K562 (cell line): ENCODE data around the gene LRRC26. TPM values are rescaled to one million over a fixed set of nuclear protein-coding genes. Genes with fewer than 3 reads are reported as not detected.
A peak's percentile ranks its signal among the peaks of the same experiment; 100 is the strongest.

ENCODE experiments used
- ARID1B ChIP-seq: fragments of 450-650 bp; IDR thresholded peaks from 2 replicates; pipeline ENCODE4 v1.6.1; 2016; ENCODE audit warnings: antibody characterized with exemption, mild to moderate bottlenecking, inconsistent platforms
- BRD4 ChIP-seq: fragments of 200-600 bp; sonication (generic); IDR thresholded peaks from 2 replicates; pipeline ENCODE4 v1.6.1; 2017; ENCODE audit warnings: inconsistent platforms
- CHD1 ChIP-seq: fragments of 200-600 bp; sonication (generic); IDR thresholded peaks from one replicate; pipeline ENCODE4 v1.6.1; 2012; ENCODE audit warnings: mild to moderate bottlenecking, moderate library complexity, low read length, inconsistent platforms
- COPS2 ChIP-seq: fragments of 450-650 bp; conservative IDR thresholded peaks from 2 replicates; pipeline ENCODE4 v1.6.1; 2016; ENCODE audit warnings: mild to moderate bottlenecking, moderate library complexity
- CREBBP ChIP-seq: IDR thresholded peaks from one replicate; pipeline ENCODE4 v1.6.1; 2012; ENCODE audit warnings: low read depth, mild to moderate bottlenecking, control low read depth, inconsistent platforms, low read length
- DDX20 ChIP-seq: fragments of 450-650 bp; IDR thresholded peaks from 2 replicates; pipeline ENCODE4 v1.6.1; 2016; ENCODE audit warnings: missing genetic modification characterization, low read depth, mild to moderate bottlenecking, missing compliant biosample characterization, moderate library complexity
- E2F6 ChIP-seq, 2 experiments: IDR thresholded peaks; 2 replicates each; pipeline ENCODE4 v1.6.1; 2011; ENCODE audit warnings: borderline replicate concordance in 1 of 2, control low read depth in 1 of 2, low read depth in 1 of 2, low read length in 1 of 2, mild to moderate bottlenecking in 1 of 2, mixed read lengths in 1 of 2, moderate library complexity in 1 of 2; ENCODE audit not compliant: insufficient read depth in 1 of 2, insufficient read length in 1 of 2, poor library complexity in 1 of 2, severe bottlenecking in 1 of 2; ENCODE audit errors: extremely low read depth in 1 of 2
- EZH2 ChIP-seq: IDR thresholded peaks from 2 replicates; pipeline ENCODE4 v1.6.1; 2012; ENCODE audit warnings: low read depth, mild to moderate bottlenecking, inconsistent platforms, low read length, borderline replicate concordance
- FOXJ3 ChIP-seq: sonication (generic); formaldehyde crosslinking; IDR thresholded peaks from 2 replicates; pipeline ENCODE4 v1.4.0; 2020; ENCODE audit warnings: mild to moderate bottlenecking, missing genetic modification reagents
- GABPA ChIP-seq: fragments of 200-800 bp; sonication (Bioruptor generic); conservative IDR thresholded peaks from 2 replicates; pipeline ENCODE4 v1.6.1; 2016; ENCODE audit warnings: low read depth, missing genetic modification characterization, missing compliant biosample characterization
- KDM1A ChIP-seq, 2 experiments: fragments of 450-650 bp; IDR thresholded peaks; 2 replicates each; pipeline ENCODE4 v1.6.1; 2016; ENCODE audit warnings: mild to moderate bottlenecking in 2 of 2
- PHB ChIP-seq: fragments of 250-450 bp; sonication (Bioruptor Pico); IDR thresholded peaks from 2 replicates; pipeline ENCODE4 v1.5.0; 2021
- SAFB ChIP-seq: fragments of 200-400 bp; formaldehyde crosslinking; IDR thresholded peaks from 2 replicates; pipeline ENCODE4 v1.6.1; 2017; ENCODE audit warnings: low read depth, low read length, borderline replicate concordance
- ZNF140 ChIP-seq: fragments of 250-450 bp; sonication (Bioruptor Pico); IDR thresholded peaks from 2 replicates; pipeline ENCODE4 v1.8.0; 2021; ENCODE audit warnings: moderate library complexity, mild to moderate bottlenecking, inconsistent platforms
- ZNF174 ChIP-seq: fragments of 250-450 bp; sonication (Bioruptor Pico); IDR thresholded peaks from 2 replicates; pipeline ENCODE4 v1.4.0; 2020; ENCODE audit warnings: mild to moderate bottlenecking
- ZNF384 ChIP-seq: IDR thresholded peaks from 2 replicates; pipeline ENCODE4 v1.6.1; 2012; ENCODE audit warnings: low read depth, low read length, improper control_type of control experiment
- ZNF695 ChIP-seq: fragments of 450-650 bp; formaldehyde crosslinking; IDR thresholded peaks from 2 replicates; pipeline ENCODE4 v1.4.0; 2020; ENCODE audit warnings: mild to moderate bottlenecking, moderate library complexity
- polyA plus RNA-seq, 8 experiments: library from polyadenylated mRNA; depleted of rRNA in 4 of 8; stranded (reverse) in 5 of 8; unstranded in 3 of 8; fragments of >200 nt; fragmentation: Nextera tagmentation in 2 of 8; fragmentation: Illumina TruSeq in 1 of 8; extraction: Ambion mirVana in 2 of 8; extraction: Trizol in 1 of 8; gene quantifications; 2 replicates each; pipeline versions ENCODE4 v1.2.1 to v1.2.3, GENCODE V29; 2011 to 2014; ENCODE audit warnings: inconsistent platforms in 1 of 8, missing spikeins in 1 of 8
- total RNA-seq, 7 experiments: library from RNA; depleted of rRNA in 6 of 7; stranded (reverse); fragments of >200 nt in 6 of 7; fragmentation: Illumina TruSeq in 2 of 7; extraction: Trizol in 2 of 7; gene quantifications; 2 replicates each; pipeline versions ENCODE4 v1.2.1 to v1.2.3, GENCODE V29; 2011 to 2021; ENCODE audit warnings: low replicate concordance in 1 of 7
- TF ChIP-seq, protein P1 (sequence below): sonication (generic); formaldehyde crosslinking; IDR thresholded peaks from 2 replicates; pipeline ENCODE4 v1.8.1; 2023; ENCODE audit warnings: mild to moderate bottlenecking, missing genetic modification reagents
- TF ChIP-seq, protein P2 (sequence below): fragments of 450-650 bp; IDR thresholded peaks from 2 replicates; pipeline ENCODE4 v1.6.1; 2017; ENCODE audit warnings: antibody characterized with exemption
- TF ChIP-seq, protein P3 (sequence below): sonication (generic); formaldehyde crosslinking; IDR thresholded peaks from 2 replicates; pipeline ENCODE4 v1.8.1; 2023; ENCODE audit warnings: mild to moderate bottlenecking, missing genetic modification reagents

The LRRC26 gene
- total and polyA plus RNA-seq, 9 of the 15 experiments (the other 6 are each of a cell fraction or from before 2014, with no cell fraction given): not detected

- peak in 1 of 2 experiments; percentile 29 for TF ChIP-seq E2F6 (IDR thresholded peaks at IDR 0.05; ENCODE audit: borderline replicate concordance in 1 of 2, extremely low read depth in 1 of 2, insufficient read depth in 1 of 2, insufficient read length in 1 of 2, low read depth in 1 of 2, low read length in 1 of 2, poor library complexity in 1 of 2, severe bottlenecking in 1 of 2)
- no peak for TF ChIP-seq DDX20
- no peak for TF ChIP-seq FOXJ3
- TF ChIP-seq ZNF384: no peak
- no peak for TF ChIP-seq BRD4
- TF ChIP-seq GABPA (tag): no peak
- TF ChIP-seq PHB (CRISPR knock-in tag): no peak
- no peak for TF ChIP-seq KDM1A (IDR thresholded peaks at IDR 0.05)
- TF ChIP-seq ZNF695 (CRISPR knock-in tag): no peak
- no peak for TF ChIP-seq ZNF140 (CRISPR knock-in tag)
- no peak for TF ChIP-seq ARID1B
- TF ChIP-seq EZH2: 0 out of 2 replicates have a peak, but pooled peaks have one; percentile 43
- 0 out of 2 replicates have a peak, but pooled peaks have one; percentile 34 for TF ChIP-seq SAFB
- TF ChIP-seq CHD1: no peak
- TF ChIP-seq, protein P1, sequence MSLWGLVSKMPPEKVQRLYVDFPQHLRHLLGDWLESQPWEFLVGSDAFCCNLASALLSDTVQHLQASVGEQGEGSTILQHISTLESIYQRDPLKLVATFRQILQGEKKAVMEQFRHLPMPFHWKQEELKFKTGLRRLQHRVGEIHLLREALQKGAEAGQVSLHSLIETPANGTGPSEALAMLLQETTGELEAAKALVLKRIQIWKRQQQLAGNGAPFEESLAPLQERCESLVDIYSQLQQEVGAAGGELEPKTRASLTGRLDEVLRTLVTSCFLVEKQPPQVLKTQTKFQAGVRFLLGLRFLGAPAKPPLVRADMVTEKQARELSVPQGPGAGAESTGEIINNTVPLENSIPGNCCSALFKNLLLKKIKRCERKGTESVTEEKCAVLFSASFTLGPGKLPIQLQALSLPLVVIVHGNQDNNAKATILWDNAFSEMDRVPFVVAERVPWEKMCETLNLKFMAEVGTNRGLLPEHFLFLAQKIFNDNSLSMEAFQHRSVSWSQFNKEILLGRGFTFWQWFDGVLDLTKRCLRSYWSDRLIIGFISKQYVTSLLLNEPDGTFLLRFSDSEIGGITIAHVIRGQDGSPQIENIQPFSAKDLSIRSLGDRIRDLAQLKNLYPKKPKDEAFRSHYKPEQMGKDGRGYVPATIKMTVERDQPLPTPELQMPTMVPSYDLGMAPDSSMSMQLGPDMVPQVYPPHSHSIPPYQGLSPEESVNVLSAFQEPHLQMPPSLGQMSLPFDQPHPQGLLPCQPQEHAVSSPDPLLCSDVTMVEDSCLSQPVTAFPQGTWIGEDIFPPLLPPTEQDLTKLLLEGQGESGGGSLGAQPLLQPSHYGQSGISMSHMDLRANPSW (CRISPR knock-in tag): no peak
- no peak for TF ChIP-seq CREBBP
- TF ChIP-seq, protein P2, sequence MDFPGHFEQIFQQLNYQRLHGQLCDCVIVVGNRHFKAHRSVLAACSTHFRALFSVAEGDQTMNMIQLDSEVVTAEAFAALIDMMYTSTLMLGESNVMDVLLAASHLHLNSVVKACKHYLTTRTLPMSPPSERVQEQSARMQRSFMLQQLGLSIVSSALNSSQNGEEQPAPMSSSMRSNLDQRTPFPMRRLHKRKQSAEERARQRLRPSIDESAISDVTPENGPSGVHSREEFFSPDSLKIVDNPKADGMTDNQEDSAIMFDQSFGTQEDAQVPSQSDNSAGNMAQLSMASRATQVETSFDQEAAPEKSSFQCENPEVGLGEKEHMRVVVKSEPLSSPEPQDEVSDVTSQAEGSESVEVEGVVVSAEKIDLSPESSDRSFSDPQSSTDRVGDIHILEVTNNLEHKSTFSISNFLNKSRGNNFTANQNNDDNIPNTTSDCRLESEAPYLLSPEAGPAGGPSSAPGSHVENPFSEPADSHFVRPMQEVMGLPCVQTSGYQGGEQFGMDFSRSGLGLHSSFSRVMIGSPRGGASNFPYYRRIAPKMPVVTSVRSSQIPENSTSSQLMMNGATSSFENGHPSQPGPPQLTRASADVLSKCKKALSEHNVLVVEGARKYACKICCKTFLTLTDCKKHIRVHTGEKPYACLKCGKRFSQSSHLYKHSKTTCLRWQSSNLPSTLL: no peak
- no peak for TF ChIP-seq COPS2
- TF ChIP-seq, protein P3, sequence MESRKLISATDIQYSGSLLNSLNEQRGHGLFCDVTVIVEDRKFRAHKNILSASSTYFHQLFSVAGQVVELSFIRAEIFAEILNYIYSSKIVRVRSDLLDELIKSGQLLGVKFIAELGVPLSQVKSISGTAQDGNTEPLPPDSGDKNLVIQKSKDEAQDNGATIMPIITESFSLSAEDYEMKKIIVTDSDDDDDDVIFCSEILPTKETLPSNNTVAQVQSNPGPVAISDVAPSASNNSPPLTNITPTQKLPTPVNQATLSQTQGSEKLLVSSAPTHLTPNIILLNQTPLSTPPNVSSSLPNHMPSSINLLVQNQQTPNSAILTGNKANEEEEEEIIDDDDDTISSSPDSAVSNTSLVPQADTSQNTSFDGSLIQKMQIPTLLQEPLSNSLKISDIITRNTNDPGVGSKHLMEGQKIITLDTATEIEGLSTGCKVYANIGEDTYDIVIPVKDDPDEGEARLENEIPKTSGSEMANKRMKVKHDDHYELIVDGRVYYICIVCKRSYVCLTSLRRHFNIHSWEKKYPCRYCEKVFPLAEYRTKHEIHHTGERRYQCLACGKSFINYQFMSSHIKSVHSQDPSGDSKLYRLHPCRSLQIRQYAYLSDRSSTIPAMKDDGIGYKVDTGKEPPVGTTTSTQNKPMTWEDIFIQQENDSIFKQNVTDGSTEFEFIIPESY: peak; percentile 95
- TF ChIP-seq ZNF174 (CRISPR knock-in tag): no peak
Measured at GRCh38 chr9:137168904-137169856, 671 bp downstream of the LRRC26 start (continued).
